HG02642 (cell line): Measurements from ENCODE around the gene BRK1.
A peak's percentile ranks its signal among the peaks of the same experiment; 100 is the strongest.
"Not testable (repeated sequence)": the region's sequence is repeated elsewhere in the genome, so short reads cannot be mapped to it uniquely, and the experiment has no call there.

Experiments
- ATAC-seq: cut with Tn5 transposase; IDR thresholded peaks from one replicate; pipeline ENCODE4 v1.9.1; 2021; ENCODE audit warnings: mild to moderate bottlenecking; ENCODE audit not compliant: unreplicated experiment, poor library complexity

Gene BRK1

GRCh38 chr3:10142707-10143560, 27.5 kb downstream of the BRK1 start:
- no peak for ATAC-seq

DNA sequence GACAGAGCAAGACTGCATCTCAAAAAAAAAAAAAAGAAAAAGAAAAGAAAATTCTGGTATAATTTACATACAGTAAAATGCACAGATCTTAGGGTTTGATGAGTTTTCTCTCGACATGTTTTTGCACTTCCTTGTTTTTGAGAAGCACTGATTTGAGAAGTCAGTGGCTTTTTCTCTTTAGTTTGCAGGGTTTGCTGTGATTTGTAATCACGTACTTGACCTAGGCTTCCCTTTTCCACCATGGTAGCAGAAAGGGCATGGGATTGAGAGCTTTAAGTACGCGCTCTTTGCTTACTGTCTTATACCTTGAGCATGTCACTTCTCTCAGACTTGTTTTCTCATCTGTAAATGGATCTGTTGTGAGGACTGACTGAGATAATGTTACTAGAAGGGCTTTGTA, 30.2 kb downstream of the BRK1 start:
- ATAC-seq = no peak

DNA sequence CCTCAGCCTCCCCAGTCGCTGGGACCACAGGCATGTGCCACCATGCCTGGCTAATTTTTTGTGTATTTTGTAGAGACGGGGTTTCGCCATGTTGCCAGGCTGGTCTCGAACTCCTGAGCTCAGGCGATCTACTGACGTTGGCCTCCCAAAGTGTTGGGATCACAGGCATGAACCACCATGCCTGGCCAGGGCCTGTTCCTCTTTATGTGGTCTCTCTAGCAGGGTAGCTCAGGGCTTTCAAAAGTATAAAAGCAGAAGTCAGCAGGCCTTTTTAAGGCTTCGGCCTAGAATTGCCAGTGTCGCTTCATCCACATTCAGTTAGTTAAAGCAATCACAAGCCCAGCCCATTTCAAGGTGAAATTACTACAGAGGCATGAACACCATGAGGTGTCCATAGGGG, 33.8 kb downstream of the BRK1 start:
- ATAC-seq = no peak

- ATAC-seq = no peak
These were observed 35.5 kb downstream of the BRK1 start for GRCh38 chr3:10150987-10151386.

DNA sequence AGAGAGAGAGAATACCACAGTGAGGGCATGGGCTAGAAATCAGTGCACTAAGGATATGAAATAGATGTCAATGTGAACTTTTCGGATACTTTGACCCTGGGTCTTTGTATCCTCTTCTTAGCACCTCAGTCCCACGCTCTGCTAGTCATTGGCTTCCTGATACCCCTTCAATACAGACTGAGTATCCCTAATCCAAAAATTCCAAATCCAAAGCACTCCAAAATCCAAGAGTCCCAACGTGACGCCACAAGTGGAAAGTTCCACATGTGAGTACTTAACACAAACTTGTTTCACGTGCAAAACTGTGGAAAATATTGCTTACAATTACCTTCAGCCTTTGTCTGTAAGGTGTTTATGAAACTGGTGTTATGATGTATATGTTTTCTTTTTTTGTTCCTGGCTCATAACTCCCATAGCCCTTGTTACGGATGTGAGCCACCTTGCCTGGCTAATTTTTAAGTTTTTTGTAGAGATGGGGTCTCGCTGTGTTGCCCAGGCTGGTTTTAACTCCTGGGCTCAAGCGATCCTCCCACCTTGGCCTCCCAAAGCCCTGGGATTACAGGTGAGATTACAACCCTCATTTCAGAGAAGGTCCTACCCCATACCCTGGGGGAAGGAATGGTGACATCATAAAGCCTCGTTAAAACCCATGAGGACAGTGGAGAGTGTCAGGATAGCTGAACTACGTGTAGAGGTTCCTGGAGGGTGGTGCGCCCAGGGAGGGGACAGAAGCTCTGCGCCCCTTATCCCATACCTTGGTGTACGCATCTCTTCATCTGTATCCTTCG, 39.1 kb downstream of the BRK1 start:
- ATAC-seq = no peak

DNA sequence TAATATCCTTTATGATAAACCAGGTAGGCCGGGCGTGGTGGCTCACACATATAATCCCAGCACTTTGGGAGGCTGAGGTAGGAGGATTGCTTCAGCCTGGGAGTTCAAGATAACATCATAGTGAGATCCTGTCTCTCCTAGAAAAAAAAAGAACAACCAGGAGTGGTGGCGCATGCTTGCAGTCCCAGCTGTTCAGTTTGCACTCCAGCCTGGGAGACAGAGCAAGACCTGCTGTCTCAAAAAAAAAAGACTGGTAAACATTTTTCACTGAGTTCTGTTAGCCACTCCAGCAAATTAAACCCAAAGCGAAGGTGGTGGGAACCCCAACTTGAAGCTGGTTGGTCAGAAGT, 39.6 kb downstream of the BRK1 start:
- no peak for ATAC-seq

GRCh38 chr3:10155658-10156057, 40.2 kb downstream of the BRK1 start:
- no peak for ATAC-seq

DNA sequence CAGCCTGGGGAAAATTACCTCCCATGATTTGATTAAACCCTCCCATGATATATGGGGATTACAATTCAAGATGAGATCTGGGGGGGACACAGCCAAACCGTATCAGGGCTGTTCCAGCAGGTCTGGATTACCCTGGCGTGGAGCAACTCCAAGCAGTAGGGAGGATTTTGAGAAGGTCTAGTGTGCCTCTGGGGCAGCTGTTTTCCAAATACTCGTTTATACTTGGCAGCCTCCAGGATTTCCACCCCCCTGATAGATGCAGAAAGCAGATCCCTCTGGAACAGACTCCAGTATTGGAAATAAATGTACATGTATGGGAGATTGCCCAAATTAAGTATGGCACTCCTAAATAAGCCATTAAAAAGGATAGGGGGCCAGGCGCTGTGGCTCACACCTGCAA, 41.6 kb downstream of the BRK1 start:
- no peak for ATAC-seq

DNA sequence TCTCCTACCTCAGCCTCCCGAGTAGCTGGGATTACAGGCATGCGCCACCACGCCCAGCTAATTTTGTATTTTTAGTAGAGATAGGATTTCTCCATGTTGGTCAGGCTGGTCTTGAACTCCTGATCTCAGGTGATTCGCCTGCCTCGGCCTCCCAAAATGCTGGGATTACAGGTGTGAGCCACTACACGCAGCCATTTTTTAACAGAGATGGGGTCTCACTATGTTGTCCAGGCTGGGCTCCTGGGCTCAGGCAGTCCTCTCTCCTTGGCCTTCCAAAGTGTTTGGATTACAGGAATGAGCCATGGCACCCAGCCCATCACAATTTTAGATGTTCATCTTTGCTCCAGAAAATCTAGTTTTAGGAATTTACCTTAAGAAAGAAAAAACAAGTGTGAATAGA, 43.1 kb downstream of the BRK1 start:
- ATAC-seq = not testable (repeated sequence)

GRCh38 chr3:10160346-10160745, 44.9 kb downstream of the BRK1 start:
- no peak for ATAC-seq

- ATAC-seq = no peak
These were observed 45.5 kb downstream of the BRK1 start for GRCh38 chr3:10160925-10161324.

DNA sequence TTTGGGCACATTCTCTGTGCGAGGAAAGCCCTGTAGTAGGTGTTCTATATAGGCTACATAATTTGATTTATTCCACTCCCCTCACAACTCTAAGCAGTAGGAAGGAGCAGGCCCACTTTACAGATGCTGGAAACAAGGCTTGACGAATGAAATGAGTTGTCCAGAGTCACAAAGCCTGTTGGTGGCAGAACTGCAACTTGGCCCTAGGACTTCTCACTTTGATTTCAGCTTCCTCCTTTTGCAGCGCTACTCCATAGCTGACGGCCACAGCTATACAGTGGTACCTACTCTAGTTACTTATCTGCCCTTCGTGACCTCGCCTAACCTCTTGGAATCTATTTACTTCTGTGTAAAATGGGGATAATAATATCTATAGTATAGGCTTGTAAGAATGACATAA, 46.7 kb downstream of the BRK1 start:
- ATAC-seq = no peak

DNA sequence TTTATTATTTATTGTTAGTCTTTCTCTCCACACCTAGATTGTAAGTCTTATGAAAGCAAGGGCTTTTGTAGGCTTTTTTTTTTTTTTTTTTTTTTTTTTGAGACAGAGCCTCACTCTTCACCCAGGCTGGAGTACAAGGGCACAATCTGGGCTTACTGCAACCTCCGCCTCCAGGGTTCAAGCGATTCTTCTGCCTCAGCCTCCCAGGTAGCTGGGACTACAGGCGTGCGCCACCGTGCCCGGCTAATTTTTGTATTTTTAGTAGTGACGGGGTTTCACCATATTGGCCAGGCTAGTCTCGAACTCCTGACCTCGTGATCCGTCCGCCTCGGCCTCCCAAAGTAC, 48.7 kb downstream of the BRK1 start:
- not testable (repeated sequence) for ATAC-seq

DNA sequence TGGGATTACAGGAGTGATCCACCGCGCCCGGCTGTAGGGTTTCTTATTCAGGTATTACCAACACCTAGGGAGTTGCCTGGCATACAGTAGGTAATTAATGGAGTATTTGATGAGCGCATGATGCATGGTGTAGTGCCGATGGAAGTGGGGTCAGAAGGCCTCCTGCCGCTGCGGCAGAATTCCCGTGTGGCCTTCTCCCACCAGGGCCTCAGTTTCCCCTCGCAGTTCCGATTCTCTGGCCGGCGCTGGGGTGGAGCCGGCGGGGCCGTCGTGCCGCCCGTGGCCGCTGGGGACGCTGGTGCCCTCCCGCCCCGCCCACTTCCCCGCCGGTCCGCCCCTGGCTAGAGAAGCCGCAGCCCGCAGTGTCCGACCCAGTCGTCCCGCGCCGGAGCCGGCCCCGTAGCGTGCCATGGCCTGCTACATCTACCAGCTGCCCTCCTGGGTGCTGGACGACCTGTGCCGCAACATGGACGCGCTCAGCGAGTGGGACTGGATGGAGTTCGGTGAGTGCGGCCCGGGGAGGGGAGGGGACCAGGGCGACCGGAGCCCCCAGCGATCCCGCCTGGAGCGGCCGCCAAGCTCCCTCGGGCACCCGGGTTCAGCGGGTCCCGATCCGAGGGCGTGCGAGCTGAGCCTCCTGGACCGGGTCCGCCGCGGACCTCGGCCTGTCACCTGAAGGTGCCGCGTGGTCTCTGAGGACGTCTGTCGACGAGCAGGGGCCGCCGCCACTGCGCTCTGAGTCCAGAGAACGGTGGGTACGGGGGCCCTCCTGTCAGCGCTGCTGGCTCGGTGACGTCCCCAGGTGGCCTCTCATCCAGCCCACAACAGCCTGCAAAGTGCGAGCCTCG, 49.3 kb downstream of the BRK1 start, which contains the start of gene IRAK2:
Gene IRAK2 (plus strand): TSS at position 374 of the 848 bp plus-strand sequence. CDS start 36 bp downstream, at position 410.
- ATAC-seq = peak; percentile 88

DNA sequence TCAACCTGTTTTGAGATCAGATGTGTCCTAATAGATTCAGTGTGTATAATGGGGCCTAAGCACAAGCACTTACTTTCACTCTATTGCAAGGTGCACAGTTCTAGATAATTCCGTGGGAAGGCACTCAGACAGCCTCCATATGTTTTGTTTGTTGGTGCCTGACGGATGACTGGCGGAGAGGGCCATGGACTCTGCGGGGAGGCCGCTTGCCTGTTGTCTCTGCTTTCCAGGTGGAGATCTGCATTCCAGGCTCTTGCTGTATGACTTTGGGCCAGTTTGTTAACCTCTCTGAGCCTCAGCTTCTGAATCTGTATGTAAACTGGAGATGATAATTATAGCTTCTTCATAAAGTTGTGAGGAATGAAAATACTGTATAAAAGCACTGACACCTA, 50.7 kb downstream of the BRK1 start:
- ATAC-seq = no peak

DNA sequence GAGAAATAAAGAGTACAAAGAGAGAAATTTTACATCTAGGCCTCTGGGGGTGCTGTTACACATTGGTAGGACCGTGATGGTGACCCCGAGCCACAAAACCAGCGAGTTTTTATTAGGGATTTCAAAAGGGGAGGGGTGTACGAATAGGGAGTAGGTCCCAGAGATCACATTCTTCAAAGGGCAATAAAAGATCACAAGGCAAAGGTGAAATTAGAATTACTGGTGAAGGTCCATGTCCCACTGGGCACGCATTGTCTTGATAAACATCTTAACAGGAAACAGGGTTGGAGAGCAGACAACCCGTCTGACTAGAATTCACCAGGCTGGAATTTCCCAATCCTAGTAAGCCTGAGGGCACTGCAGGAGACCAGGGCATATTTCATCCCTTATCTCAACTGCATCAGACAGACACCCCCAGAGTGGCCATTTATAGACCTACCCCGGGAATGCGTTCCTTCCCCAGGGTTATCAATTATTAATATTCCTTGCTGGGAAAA, 53.6 kb downstream of the BRK1 start:
- no peak for ATAC-seq

GRCh38 chr3:10170915-10171478, 55.5 kb downstream of the BRK1 start:
- no peak for ATAC-seq

DNA sequence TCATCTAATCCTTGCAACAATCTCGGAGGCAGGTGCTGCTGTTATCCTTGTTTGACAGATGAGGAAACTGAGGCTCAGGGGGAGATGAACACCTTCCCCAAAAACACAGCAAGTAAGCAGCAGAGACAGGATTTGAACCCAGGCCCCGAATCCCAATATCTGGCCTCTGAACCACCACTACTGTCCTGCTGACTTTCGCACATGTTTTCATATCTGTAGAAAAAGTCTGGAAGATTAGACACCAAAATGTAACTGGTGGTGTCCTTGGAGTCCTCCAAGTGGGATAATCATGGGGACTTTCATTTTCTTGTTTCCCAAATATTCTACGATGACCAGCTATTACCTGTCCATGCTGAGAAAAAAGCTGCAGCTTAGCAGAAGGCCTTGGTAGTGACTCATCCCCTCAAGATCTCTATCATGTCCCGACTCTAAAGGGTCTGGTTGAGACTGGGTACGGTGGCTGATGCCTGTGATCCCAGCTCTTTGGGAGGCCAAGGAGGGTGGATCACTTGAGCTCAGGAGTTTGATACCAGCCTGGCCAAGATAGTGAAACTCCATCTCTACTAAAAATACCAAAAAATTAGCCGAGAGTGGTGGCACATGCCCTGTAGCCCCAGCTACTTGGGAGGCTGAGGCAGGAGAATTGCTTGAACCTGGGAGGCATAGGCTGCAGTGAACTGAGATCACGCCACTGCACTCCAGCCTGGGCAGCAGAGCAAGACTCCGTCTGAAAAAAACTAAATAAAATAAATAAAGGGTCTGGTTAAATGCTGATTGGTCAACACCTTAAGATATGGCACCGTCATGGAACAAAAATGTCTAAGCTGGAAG, 57.8 kb downstream of the BRK1 start:
- ATAC-seq = no peak

DNA sequence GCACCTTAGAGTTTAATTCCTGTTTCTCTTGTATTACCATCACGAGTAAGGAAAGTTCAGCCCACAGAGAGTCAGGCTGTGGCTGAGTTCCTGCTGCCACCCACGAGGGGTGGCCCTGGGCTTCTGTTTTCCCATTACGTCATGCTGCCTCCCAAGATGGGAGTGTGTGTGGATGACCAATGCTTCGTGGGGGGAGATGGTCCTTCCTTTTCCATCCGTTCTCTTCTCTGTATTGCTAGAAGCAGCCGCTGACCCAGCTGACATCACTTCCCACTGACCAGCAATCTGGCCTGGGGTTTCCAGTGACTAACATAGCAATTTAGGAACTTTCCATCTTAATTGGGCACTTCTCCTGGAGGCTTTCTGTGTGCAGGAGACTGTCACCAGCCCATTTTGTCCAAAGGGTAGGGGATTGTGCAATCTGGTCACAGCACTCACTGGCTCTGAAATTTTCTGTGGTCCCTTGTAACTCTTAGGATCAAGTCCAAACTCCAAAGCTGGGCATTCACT, 58.5 kb downstream of the BRK1 start:
- ATAC-seq = no peak
